ENCODE measurements around the gene MMP14. TPM values are rescaled to one million over a fixed set of nuclear protein-coding genes. Genes with fewer than 3 reads are reported as not detected.
A peak's percentile ranks its signal among the peaks of the same experiment; 100 is the strongest.
"Not testable (repeated sequence)": the region's sequence is repeated elsewhere in the genome, so short reads cannot be mapped to it uniquely, and the experiment has no call there.

The MMP14 gene
- total RNA-seq (10 to 100 TPM; 14.2 to 35.8 TPM), polyA plus RNA-seq (ENCODE audit: insufficient read depth, low read depth, low replicate concordance) (54.6 TPM)
- long read RNA-seq, donor 1, transcript MMP14-202 (2 exons, 560 nt): minor isoform, 6 of 44 reads
- long read RNA-seq, donor 1, transcript MMP14-201 (10 exons, 3,732 nt): major isoform, 13 of 44 reads
- long read RNA-seq, donor 1, partial matches to known transcripts: 7 of 44 reads
- long read RNA-seq, donor 1, other reads (novel, unspliced or antisense): 18 of 44 reads
- long read RNA-seq, donor 2, transcript MMP14-201 (10 exons, 3,732 nt): major isoform, 9 of 29 reads
- long read RNA-seq, donor 2, transcript MMP14-202 (2 exons, 560 nt): minor isoform, 6 of 29 reads
- long read RNA-seq, donor 2, partial matches to known transcripts: 14 of 29 reads
- long read RNA-seq, donor 2, other reads (novel, unspliced or antisense): 0 of 29 reads

GRCh38 chr14:22836301-22837113, at the start of gene MMP14:
MMP14 (plus strand) TSS chr14:22836585; CDS start chr14:22836818, 233 bp downstream.
- H3K36me3 ChIP-seq (ENCODE audit: low read depth, missing control alignments): no peaks in the 10 kb centered on the region
- WGBS, 2 donors: 0 to 2% methylated on average over 45 of the region's 46 CpGs
- DNase-seq: peak; percentile 79
- no peaks in the 10 kb centered on the region for H3K9me3 ChIP-seq
- peaks cover 7% of the 10 kb centered on the region for H3K4me1 ChIP-seq
- H3K27ac ChIP-seq: peak within 1 kb of the TSS; percentile 95
- H3K4me3 ChIP-seq: peak within 1 kb of the TSS; percentile 69 to 92
- intact Hi-C loops (cut with DNase I; ENCODE audit: low total_unique reads): no loop called here
- H3K27me3 ChIP-seq: no peaks in the 10 kb centered on the region
- TF ChIP-seq CTCF (IDR thresholded peaks at IDR 0.05) (peak; percentile 13 to 36 (median 22)), POLR2A (IDR thresholded peaks at IDR 0.05) (peak; percentile 28)

- Histone ChIP-seq H3K4me3 (no peak overlapping the region), H3K9me3 (no peaks in the 10 kb centered on the region), H3K27me3 (no peaks in the 10 kb centered on the region), H3K36me3 (ENCODE audit: low read depth, missing control alignments) (no peaks in the 10 kb centered on the region), H3K27ac (no peak overlapping the region), H3K4me1 (no peaks in the 10 kb centered on the region)
- WGBS, 2 donors: 88 to 92% methylated on average over 4 of the region's 4 CpGs
- DNase-seq: no peak
- intact Hi-C loops (cut with DNase I; ENCODE audit: low total_unique reads): no loop called here
- TF ChIP-seq CTCF (IDR thresholded peaks at IDR 0.05): no peak
- TF ChIP-seq POLR2A (IDR thresholded peaks at IDR 0.05): no peak
These were observed 49.7 kb upstream of the MMP14 start for GRCh38 chr14:22786685-22787084.

GRCh38 chr14:22791301-22791700, 45.1 kb upstream of the MMP14 start:
- H3K9me3 ChIP-seq: no peaks in the 10 kb centered on the region
- TF ChIP-seq CTCF (IDR thresholded peaks at IDR 0.05): no peak
- TF ChIP-seq POLR2A (IDR thresholded peaks at IDR 0.05): no peak
- 55 to 58% methylated on average over 3 of the region's 3 CpGs for WGBS, 2 donors

GRCh38 chr14:22792158-22792557, 44.2 kb upstream of the MMP14 start:
- no peaks in the 10 kb centered on the region for H3K9me3 ChIP-seq
- WGBS, 2 donors: 77 to 90% methylated on average over 2 of the region's 2 CpGs
- no peaks in the 10 kb centered on the region for H3K27me3 ChIP-seq
- TF ChIP-seq CTCF (IDR thresholded peaks at IDR 0.05) (no peak), POLR2A (IDR thresholded peaks at IDR 0.05) (no peak)
- no peaks in the 10 kb centered on the region for H3K36me3 ChIP-seq (ENCODE audit: low read depth, missing control alignments)
- H3K27ac ChIP-seq: no peak overlapping the region
- H3K4me3 ChIP-seq: no peak overlapping the region
- intact Hi-C loops (cut with DNase I; ENCODE audit: low total_unique reads): no loop called here
- H3K4me1 ChIP-seq: no peaks in the 10 kb centered on the region
- DNase-seq: no peak

More at GRCh38 chr14:22791301-22791700, 45.1 kb upstream of the MMP14 start:
- intact Hi-C loops (cut with DNase I; ENCODE audit: low total_unique reads): no loop called here
- Histone ChIP-seq H3K27ac (no peak overlapping the region), H3K36me3 (ENCODE audit: low read depth, missing control alignments) (no peaks in the 10 kb centered on the region), H3K4me3 (no peak overlapping the region), H3K27me3 (no peaks in the 10 kb centered on the region), H3K4me1 (no peaks in the 10 kb centered on the region)
- no peak for DNase-seq

GRCh38 chr14:22793550-22793949, 42.8 kb upstream of the MMP14 start:
- H3K4me3 ChIP-seq; H3K27me3 ChIP-seq; H3K9me3 ChIP-seq; DNase-seq; H3K4me1 ChIP-seq; intact Hi-C loops (cut with DNase I; ENCODE audit: low total_unique reads); H3K27ac ChIP-seq; H3K36me3 ChIP-seq (ENCODE audit: low read depth, missing control alignments): not testable (repeated sequence)
- WGBS, 2 donors: 88 to 89% methylated on average over 5 of the region's 5 CpGs

Data from testis (tissue), 5 donors.